ENCODE measurements around the gene RILP.

The RILP gene

DNA sequence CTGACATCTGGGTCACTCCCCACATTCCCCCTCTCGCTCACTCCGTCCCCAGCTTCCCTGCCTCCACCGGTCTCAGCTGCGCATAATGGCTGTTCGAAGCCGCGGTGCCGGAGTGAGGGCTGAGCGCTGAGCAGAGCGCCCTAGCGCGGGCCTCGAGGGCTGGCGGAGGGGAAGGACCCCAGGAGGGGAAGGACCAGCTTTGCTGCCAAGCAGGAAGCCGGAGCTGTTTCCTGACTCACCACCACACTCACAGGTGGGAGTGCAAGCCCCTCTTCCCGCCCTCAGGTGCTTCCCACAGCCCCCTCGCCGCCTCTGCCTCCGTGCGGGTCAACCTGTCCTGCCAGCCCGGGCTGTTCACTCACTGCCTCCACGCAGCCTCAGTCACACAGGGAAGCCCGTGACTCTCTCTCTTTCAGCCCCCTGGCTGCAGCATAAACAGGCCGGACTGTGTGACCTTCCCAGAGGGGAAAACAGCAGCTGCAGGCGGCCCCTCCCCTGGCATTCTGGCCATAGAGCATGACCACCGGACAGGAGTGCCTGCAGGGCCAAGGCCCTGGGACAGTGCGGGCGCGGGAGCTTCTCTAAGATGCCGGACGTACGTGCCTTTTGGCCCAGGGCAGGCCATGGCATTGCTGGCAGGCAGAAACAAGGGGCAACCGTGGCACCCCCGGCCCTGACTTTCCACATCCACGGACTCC is 44.7 kb downstream of the RILP start:
- DNase-seq (ENCODE audit: low read depth), result no peak

DNA sequence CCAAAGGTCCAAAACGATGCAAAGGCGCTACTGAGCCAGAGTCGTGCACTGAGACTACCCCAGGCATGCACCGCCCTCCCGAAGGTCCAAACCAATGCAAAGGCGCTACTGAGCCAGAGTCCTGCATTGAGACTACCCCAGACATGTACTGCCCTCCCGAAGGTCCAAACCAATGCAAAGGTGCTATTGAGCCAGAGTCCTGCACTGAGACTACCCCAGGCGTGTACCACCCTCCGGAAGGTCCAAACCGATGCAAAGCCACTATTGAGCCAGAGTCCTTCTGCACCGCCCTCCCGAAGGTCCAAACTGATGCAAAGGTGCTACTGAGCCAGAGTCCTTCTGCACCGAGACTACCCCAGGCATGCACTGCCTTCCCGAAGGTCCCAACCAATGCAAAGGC is 48.1 kb downstream of the RILP start:
- DNase-seq (ENCODE audit: low read depth), result no peak

DNA sequence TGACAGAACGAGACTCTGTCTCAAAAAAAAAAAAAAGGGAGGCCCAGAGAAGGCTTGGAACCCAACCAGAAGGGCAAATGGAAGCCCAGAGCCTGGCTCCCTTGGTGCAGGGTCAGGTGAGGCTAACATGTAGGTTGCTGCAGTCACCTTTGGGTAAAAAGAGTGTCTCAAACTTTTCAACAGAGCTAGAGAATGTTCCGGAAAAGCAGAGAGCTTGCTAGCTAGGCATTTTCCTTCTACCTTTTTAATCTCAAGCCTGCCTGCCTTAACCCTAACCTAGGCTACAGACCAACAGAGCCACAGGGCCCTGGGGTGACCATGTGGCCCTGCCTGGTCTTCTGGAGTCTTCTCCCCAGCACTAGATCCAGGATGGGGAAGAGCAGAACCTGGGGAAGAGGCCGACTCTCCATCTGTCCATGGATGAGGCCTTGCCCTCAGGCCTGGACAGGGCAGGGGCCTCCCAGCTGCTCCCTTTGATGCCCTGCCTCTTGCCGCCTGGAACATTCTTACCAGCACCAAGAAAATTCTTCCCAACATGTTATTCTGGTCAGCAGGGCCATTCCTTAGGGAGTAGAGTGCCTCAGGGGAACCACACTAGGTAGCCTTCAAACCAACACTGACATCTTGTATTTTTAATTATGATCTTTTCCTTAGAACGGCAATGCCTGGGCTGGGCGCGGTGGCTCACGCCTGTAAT is 51.1 kb downstream of the RILP start:
- no peak for DNase-seq (ENCODE audit: low read depth)

DNA sequence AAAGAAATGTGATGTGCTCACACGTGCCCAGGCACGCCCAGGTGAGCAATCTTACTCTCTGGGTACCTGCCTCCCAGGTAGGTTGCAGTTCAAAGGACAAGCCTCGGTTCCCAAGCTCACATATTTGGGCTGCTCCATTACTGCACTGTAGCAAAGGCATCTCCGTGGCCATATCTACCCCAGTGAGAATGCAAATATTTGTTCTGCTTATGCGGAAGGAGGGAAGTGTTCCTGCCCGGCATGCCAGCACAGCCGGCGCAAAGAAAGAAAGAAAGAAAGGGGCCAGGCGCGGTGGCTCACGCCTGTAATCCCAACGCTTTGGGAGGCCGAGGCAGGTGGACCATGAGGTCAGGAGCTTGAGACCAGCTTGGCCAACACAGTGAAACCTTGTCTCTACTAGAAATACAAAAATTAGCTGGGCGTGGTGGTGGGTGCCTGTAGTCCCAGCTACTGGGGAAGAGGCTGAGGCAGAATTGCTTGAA is 51.8 kb downstream of the RILP start:
- no peak for DNase-seq (ENCODE audit: low read depth)
